ENCODE results near the gene SLC35F3.
"Not testable (repeated sequence)": the region's sequence is repeated elsewhere in the genome, so short reads cannot be mapped to it uniquely, and the experiment has no call there.

SLC35F3 gene

DNA sequence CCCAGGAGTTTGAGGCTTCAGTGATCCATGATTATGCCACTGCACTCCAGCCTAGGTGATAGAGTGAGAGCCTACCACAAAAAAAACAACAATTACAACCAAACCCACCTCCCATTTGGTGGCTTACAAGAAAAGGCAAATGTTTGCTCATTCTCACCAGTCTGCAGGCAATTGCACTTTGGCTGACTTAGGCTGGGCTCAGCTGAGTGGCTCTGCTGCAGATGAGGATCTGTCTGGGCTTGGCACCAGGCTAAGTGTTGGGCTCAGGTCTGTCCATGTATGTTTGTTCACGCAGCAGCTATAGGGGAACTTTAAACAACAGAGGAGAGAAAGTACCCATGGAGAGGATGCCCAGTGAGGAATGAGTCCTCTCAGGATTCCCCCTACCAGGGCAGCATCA, 440.8 kb downstream of the SLC35F3 start:
- peaks cover 16% of the 10 kb centered on the region for H3K9me3 Mint-ChIP-seq
- H3K27ac Mint-ChIP-seq = no peak overlapping the region
- TF ChIP-seq, protein P1, sequence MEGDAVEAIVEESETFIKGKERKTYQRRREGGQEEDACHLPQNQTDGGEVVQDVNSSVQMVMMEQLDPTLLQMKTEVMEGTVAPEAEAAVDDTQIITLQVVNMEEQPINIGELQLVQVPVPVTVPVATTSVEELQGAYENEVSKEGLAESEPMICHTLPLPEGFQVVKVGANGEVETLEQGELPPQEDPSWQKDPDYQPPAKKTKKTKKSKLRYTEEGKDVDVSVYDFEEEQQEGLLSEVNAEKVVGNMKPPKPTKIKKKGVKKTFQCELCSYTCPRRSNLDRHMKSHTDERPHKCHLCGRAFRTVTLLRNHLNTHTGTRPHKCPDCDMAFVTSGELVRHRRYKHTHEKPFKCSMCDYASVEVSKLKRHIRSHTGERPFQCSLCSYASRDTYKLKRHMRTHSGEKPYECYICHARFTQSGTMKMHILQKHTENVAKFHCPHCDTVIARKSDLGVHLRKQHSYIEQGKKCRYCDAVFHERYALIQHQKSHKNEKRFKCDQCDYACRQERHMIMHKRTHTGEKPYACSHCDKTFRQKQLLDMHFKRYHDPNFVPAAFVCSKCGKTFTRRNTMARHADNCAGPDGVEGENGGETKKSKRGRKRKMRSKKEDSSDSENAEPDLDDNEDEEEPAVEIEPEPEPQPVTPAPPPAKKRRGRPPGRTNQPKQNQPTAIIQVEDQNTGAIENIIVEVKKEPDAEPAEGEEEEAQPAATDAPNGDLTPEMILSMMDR (IDR thresholded peaks at IDR 0.05; ENCODE audit: unreplicated experiment in 3 of 3) = no peak
- H3K36me3 Mint-ChIP-seq (ENCODE audit: low read depth) = no peaks in the 10 kb centered on the region
- H3K27me3 Mint-ChIP-seq (ENCODE audit: low read depth) = no peaks in the 10 kb centered on the region
- no peak overlapping the region for H3K4me3 Mint-ChIP-seq
- no peaks in the 10 kb centered on the region for H3K4me1 Mint-ChIP-seq

DNA sequence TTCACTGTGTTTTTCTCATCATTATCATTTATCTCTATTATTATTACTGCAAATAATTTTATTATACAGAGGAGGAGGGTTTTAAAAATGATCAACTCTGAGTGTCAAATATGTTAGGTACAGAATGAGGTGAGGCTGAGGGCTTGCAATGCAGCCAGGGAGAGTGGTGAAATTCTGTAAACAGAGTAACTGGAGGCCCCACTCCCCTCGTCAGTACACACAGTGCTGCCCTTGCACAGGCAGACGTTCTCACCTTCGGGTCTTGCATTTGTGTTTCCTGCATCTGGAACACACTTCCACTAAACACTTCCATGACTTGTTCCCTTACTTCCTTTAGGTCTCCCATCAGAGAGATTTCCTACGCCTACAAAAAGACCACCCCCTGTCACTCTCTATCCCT, 444.5 kb downstream of the SLC35F3 start:
- no peak overlapping the region for H3K27ac Mint-ChIP-seq
- no peak overlapping the region for H3K4me3 Mint-ChIP-seq
- H3K9me3 Mint-ChIP-seq = peaks cover 7% of the 10 kb centered on the region
- TF ChIP-seq, protein P1 (IDR thresholded peaks at IDR 0.05; ENCODE audit: unreplicated experiment in 3 of 3) = no peak
- no peaks in the 10 kb centered on the region for H3K27me3 Mint-ChIP-seq (ENCODE audit: low read depth)
- H3K4me1 Mint-ChIP-seq = no peaks in the 10 kb centered on the region
- H3K36me3 Mint-ChIP-seq (ENCODE audit: low read depth) = no peaks in the 10 kb centered on the region

DNA sequence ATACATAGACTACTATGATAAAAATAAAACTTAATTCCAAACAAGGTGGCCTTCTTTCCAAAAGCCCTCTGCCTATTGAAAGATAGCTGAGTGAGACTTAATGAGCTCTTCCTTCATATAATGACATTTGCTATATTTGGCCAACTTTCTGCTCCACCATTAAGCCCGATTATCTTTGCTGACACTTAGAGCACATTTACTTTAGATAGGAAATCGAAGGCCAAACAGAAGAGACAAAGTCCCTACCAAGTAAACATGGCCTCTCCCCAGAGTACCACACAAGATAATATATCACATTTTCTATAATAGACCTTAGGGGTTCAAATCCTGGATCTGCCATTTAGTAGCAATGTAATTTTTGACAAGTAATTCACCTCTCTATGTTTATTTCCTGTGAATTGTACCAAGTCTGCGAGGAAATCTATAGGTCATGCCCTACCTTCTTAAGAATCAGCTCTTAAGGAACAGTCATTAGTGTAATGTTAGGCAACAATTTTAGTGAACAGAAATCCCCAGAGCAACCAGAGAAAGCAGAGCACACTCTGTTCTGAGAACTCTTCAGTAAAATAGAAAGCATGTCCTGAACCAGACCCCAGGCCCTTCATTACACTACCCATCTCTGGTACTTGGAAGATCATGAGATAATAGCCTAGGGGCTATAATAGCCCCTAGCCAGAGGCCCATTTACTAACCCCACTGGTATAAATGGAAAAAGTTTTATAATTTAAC, 451.5 kb downstream of the SLC35F3 start:
- H3K9me3 Mint-ChIP-seq = no peaks in the 10 kb centered on the region
- no peaks in the 10 kb centered on the region for H3K36me3 Mint-ChIP-seq (ENCODE audit: low read depth)
- H3K4me3 Mint-ChIP-seq = no peak overlapping the region
- TF ChIP-seq, protein P1 (IDR thresholded peaks at IDR 0.05; ENCODE audit: unreplicated experiment in 3 of 3) = no peak
- H3K4me1 Mint-ChIP-seq = no peaks in the 10 kb centered on the region
- H3K27me3 Mint-ChIP-seq (ENCODE audit: low read depth) = no peaks in the 10 kb centered on the region
- H3K27ac Mint-ChIP-seq = no peak overlapping the region

DNA sequence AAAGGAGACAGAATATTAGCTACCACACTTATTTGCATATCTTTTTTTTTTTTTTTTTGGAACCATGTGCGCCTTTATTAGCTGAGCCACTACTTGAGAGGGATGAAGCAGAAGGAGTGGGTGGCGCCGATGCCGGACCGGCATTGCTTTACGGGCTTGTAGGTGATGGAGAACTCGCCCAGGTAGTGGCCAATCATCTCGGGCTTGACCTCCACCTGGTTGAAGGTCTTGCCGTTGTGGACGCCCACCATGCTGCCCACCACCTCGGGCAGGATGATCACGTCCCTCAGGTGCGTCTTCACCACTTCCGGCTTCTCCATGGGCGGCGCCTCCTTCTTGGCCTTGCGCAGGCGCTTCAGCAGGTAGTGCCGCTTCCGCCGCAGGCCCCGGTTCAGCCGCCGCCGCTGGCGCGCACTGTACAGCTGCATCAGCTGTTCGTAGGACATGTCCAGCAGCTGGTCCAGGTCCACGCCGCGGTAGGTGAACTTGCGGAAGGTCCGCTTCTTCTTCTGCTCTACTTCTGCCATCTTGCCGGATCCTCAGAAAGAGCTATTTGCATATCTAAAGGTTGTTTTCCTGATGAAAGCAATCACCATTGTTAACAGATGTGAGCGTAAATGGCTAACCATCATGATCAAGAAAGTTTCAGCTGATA, 452.3 kb downstream of the SLC35F3 start:
- not testable (repeated sequence) for H3K36me3 Mint-ChIP-seq (ENCODE audit: low read depth); H3K27me3 Mint-ChIP-seq (ENCODE audit: low read depth); H3K9me3 Mint-ChIP-seq; H3K4me3 Mint-ChIP-seq; H3K4me1 Mint-ChIP-seq; H3K27ac Mint-ChIP-seq

DNA sequence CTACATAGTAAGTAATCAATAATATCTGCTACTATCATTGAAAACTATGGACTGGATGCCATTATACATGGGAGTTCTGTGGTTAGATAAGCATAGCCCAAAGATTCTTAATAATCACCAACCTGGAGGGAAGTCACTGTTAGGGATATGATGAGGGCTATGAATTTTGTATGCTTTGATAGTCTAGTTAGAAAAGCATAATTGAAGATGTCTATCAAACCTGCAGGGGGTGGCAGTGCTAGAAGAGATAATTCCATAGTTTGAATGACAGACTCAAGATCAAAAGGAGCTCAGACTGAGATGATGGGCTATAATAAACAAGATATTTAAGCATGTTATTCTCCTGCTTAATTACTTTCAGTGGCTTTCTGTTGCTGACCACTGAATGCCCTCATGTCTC, 453.4 kb downstream of the SLC35F3 start:
- H3K4me3 Mint-ChIP-seq = no peak overlapping the region
- TF ChIP-seq, protein P1 (IDR thresholded peaks at IDR 0.05; ENCODE audit: unreplicated experiment in 3 of 3) = no peak
- H3K27ac Mint-ChIP-seq = no peak overlapping the region

DNA sequence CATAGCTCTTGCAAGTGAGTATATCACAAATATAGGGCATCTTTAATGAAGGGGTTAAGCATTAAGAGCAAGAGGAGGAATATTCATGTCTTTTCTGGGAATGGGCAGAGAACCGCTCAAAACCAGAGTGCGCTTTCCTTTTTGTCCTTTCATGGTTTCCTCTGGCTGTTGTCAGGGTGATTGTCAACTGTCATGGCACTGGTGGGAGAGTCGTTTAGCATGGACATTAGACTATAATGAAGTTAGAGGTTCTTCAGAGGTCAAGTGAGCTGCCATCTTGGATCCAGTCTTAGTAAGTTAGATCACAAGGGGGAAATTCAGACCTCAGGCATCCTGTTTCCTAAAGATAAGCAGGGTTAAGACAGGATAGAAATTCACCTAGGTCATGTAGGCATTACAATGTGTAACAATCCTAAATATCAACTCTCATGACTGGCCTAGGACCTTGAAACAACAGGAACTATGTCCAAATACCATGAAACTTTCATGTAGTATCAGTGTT, 456.7 kb downstream of the SLC35F3 start:
- TF ChIP-seq, protein P1 (IDR thresholded peaks at IDR 0.05; ENCODE audit: unreplicated experiment in 3 of 3) = no peak
- no peak overlapping the region for H3K27ac Mint-ChIP-seq
- H3K4me1 Mint-ChIP-seq = no peaks in the 10 kb centered on the region
- peaks cover 6% of the 10 kb centered on the region for H3K27me3 Mint-ChIP-seq (ENCODE audit: low read depth)
- no peaks in the 10 kb centered on the region for H3K36me3 Mint-ChIP-seq (ENCODE audit: low read depth)
- no peaks in the 10 kb centered on the region for H3K9me3 Mint-ChIP-seq
- no peak overlapping the region for H3K4me3 Mint-ChIP-seq

More for the DNA sequence above, 453.4 kb downstream of the SLC35F3 start:
- Mint-ChIP-seq H3K36me3 (ENCODE audit: low read depth) (no peaks in the 10 kb centered on the region), H3K27me3 (ENCODE audit: low read depth) (no peaks in the 10 kb centered on the region), H3K4me1 (no peaks in the 10 kb centered on the region), H3K9me3 (no peaks in the 10 kb centered on the region)

Data from nephron (organoid).